GM19372 (cell line): ENCODE measurements around the gene RASGRP1.

ENCODE experiments used
- ATAC-seq: cut with Tn5 transposase; IDR thresholded peaks from one replicate; pipeline ENCODE4 v1.9.1; 2021; ENCODE audit warnings: mild to moderate bottlenecking, low read depth, moderate library complexity; ENCODE audit not compliant: unreplicated experiment

RASGRP1 gene

DNA sequence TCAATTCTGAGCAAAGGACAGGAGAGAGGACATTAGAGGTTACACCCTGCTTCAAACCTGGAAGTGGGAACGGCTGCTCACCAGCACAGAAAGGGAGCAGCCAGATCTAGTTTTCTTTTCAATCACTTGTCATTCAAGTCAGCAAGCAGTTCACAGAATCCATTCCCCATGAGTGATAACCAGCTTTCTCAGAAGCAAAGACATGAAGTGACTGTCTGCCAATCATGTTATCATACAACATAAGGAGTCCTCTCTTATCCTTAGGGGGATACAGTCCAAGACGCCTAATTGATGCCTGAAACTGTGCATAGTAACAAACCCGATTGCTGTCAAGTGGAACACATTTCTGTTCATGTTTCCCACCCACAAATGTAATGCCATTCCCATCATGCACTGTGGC is 56.0 kb downstream of the RASGRP1 start:
- no peak for ATAC-seq

DNA sequence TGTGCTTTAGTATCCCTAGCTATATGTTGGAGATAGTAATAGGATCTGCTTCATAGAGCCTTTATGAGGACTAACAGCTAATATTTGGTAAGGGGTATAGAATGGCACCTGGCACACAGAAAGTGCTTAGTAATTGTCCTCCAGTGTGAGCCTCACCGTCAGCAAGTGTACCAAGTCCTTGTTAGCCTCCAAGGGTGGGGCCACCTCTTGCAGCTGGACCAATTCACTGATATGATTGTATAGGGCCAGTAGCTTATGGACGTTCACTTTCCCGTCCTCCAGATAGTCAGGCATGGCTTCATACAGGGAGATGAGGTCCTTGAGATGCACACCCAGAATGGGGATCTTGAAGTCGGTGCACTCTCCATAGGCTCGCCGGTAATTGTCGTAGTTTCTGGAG is 57.0 kb downstream of the RASGRP1 start:
- no peak for ATAC-seq

DNA sequence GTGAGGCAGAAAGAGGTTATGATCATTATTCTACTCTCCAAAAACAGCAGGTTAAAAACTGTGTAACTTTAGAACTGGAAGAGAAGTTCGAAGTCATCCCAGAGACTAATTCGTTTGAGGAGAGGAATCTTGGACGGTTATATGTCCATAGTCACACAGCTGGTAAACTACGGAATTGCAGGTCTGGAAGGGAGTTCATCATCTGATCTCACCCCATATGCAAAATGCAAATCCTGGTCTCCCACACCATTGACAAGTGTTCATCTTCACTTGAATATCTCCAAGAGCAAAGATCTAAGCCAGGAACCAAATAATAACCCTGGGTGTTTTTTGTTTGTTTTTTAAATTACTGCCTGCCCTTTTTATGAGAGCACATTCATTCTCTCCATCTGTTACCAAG is 57.6 kb downstream of the RASGRP1 start:
- no peak for ATAC-seq

DNA sequence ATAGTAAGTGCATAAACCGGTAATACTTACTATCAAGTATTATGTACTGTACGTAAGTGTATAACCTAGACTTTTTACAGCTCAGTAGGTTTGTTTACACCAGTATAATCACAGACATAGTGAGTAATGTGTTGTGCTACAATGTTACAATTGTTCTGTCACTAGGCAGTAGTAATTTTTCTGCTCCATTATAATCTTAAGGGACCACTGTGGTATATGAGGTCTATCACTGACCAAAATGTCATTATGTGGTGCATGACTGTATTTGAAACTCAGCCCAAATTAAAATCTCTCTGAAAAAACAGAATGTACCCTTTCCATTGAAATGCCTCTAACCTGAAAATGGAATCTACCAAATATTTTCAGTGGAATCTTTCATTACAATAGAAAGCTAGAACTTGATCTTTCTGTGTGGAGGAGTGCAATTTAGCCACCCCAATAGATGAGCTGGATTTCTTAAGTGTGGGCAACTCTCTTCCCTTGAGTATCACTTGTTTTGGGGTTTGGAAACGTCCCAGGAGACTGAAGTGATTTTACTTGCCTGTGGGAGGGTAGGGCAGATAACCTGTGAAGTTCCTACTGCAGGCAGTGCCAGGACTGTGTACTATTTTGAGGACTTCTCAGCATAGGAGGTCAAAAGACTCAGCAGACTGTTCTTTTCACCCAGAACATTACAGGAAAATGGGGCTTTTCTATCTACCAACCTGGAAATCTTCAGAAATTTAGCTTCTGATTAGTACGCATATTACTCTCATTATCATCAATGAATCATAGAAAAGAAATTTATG is 59.7 kb downstream of the RASGRP1 start:
- no peak for ATAC-seq

DNA sequence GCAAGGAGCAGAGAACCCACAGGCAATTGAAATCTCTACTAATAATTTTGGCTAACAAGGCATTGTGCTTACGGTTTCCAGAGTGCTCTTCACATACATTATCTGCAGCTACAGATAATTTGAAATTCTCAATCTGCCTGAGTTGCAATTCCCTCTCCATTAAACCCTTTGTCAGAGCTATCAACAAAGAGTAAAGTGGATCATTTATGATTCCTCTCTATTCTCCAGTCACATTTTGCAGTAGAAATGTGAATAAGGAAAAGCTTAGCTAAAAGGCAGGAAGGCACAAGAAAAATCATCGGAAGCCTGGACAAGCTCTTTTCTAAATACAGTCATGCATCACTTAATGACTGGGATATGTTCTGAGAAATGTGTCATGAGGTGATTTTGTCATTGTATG is 61.1 kb downstream of the RASGRP1 start:
- ATAC-seq: no peak

DNA sequence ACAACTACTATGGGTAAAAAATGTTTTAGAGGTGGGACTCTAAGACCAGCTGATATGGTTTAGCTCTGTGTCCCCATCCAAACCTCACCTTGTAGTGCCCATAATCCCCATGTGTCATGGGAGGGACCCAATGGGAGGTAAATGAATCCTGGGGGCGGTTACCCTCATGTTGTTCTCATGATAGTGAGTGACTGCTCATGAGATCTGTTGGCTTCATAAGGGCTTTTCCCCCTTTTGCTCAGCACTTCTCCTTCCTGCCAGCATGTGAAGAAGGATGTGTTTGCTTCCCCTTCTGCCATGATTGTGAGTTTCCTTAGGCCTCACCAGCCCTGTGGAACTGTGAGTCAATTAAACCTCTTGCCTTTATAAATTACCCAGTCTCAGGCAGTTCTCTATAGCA is 65.0 kb downstream of the RASGRP1 start:
- no peak for ATAC-seq

DNA sequence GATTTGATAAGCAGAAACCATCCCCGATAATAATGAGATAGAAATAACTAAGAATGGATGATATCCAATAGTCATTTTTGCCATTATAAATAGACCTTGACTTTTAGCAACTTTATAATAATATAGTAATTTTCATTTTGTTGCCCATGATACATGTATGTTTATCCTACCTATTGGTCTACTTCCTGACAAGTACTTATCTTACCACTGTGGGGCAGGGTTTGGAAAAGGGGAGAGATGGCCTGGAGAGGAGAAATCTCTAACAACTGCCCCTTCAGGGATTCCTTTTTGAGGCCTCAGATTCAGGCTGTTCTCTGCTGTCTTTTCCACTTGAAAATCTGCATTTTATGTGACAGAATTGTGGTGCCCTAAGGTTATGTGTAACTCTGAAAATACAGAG is 68.5 kb downstream of the RASGRP1 start:
- ATAC-seq: no peak

DNA sequence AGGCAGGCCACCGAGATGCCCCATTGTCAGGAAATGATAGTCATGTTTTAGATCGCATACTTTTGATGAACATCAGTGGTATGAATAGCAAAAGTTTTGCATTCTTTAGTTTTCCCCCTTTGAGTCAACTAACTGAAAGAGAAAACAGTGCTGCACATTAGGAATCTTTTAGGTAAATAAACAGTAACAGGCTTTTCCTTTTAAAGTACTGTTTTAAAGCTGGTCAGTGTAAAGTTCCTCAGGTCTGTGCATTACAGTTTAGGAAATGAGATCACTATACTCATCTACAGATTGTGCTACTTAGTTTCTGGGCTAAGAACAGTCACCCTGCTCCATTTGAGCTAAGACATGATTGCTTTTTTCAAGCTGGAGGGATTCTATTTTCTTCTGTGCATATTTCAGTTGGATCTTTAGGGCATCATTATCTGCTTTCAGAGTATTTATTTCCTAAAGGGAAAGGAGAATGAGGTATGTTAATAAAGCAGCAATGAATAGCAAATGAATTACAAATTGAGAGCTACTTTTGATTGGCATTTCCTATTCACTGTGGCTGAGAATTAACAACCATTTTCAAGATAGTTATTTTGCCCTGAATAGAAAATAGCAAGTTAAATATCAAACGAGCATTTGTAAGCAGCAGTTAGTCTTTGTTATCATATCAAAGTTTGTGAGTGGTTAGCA is 74.2 kb downstream of the RASGRP1 start:
- no peak for ATAC-seq

DNA sequence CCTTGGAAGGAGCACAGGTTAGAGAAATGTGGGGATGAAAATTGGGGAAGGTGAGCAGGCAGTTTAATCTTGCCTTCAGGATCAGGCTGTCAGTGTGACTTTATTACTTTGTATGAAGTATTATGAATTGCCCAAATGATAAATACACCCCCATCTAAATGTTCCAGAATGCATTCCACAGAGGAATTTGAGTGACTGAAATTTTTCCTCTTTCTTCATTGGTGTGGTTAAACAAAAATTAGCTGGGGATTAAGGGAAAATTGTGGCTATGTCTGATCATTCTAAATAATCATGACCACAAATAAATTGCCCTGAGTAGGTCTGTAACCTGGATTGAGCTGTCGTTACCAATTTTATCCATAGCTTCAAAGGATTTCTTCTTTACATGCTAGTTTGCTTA is 77.2 kb downstream of the RASGRP1 start:
- no peak for ATAC-seq

DNA sequence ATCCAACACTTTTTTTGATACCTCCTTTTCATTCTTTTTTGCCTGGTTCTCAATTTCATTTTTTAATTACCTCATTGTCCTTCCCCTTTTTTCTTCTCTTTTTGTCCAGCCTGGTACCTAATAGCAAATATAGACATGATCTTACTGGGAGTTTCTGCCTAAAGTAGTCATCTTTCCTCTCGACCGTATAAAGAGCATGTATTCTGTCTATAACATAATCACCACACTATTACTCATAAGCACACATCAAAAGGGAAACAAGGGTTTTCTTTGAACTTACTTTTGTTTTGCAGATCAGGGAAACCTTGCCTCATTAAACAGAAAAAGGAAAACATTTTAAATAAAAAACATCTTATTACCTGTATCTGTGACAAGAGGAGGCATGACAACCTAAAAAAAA is 77.7 kb downstream of the RASGRP1 start:
- no peak for ATAC-seq

DNA sequence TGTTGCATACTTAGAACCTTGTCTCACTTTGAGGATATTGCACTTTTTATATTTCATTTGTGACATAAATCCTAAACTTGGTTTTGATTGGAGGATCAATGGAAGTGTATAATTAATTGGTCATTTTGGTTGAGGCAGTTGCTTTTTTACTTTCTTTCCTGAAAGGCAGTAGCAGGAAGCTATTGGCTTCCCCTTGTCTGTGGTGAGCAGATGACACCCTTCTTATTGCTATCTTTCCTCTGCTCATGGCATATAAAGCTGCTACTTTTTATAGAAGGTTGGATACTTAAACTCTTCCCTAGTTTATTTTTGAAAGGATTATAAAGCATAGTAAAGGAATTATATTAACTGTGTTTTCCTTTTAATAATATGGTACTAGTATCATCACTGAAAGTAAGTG is 82.0 kb downstream of the RASGRP1 start:
- no peak for ATAC-seq

DNA sequence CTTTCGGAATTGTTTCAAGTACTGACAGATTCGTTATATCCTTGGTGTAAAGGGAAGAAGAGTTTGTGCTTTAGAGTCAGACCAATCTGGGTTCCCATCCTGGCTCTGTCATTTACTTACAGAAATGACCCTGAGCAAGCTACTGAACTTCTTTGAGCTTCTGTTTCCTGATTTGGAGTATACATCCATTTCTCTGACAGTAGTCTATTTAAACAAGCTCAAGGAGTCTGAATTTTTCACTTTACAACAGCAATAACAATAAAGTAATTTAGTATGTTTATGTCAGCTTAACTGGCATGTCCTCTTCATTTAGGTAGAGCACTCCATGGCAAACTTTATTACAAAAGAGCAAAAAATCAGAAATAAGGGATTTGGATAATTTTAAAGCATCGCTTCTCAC is 82.9 kb downstream of the RASGRP1 start:
- no peak for ATAC-seq

DNA sequence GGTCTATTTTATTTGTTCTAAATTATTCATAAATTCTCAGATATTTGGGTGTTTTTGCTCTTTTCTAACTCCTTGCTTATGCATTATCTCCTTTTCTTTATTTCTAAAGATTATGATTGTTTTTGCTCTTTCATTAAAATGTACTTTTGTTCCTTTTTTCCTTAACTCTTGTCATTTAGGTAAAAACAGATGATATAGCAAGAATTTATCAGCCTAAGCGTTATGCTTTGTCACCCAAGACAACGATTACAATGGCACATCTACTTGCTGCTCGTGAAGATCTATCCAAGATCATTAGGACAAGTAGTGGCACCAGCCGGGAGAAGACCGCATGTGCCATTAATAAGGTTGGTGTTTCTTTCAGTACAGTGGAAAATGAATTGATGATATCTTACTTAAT is 83.5 kb downstream of the RASGRP1 start:
- no peak for ATAC-seq

DNA sequence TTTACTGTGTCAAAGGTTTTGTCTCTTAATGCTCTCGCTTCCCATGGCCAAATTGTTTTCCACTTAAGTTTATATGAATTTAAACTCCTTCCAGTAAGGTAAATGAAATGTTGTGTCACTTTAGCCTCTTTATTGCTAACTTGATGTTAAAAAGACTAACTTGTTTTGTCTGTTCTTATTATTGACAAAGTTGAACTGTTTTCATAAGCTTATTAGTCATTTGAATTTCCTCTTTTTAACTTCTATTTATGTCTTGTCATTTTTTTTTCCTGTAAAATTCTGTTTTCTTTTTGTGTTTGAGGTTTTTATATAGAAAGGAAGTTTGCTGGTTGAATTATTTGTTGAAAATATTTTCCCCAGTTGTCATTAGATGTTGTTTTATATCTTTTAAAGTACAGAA is 84.9 kb downstream of the RASGRP1 start:
- ATAC-seq: no peak

DNA sequence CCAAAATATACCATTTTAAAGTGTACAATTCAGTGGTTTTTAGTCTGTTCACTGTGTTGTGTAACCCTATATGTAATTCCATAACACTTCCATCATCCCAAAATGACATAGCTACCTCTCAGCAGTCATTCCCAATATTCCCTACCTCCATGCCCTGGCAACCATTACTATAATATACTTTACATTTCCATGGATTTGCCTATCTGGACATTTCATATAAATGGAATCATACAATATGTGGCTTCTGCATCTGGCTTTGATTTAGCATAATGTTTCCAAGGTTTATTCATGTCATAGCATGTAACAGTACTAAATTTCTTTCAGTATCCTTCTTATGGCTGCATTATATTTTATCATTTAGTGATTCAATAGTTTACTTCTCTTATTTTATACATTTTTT is 85.3 kb downstream of the RASGRP1 start:
- ATAC-seq: no peak

DNA sequence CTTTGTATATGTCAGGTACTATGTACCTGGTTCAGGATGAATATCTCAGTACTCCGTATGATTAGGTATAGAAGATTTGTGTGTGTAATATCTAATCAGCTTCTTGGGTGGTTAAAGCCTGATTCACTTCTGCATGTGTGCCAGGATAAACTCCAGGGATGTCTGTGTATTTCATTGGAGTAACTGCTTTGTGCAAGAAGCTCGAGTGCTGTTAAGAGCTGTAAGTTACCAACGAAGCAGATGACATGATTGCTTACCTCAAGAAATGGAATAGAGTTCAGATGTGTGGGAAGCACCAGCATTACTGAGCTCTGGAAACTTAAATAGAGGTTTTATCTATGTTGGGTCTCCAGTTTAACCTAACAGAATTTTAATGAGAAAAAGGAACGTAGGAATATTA is 87.0 kb downstream of the RASGRP1 start:
- no peak for ATAC-seq

DNA sequence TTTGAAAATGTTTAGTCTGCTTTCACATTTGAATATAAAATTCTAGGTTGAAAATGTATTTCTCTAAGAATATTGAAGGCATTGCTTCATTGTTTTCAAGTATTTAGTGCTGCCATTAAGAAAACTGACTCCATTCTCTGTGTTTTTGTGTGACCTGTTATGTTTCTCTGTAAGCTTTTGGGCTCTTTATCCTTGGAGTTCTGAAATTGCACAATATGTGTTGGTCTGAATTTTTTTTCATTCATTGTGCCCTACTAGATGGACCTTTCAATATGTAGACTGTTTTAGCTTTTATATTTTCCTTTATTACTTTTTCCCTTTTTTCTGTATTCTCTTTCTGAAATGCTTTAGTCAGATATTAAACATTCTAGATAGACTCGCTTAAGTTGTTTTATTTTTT is 88.5 kb downstream of the RASGRP1 start:
- ATAC-seq: no peak

DNA sequence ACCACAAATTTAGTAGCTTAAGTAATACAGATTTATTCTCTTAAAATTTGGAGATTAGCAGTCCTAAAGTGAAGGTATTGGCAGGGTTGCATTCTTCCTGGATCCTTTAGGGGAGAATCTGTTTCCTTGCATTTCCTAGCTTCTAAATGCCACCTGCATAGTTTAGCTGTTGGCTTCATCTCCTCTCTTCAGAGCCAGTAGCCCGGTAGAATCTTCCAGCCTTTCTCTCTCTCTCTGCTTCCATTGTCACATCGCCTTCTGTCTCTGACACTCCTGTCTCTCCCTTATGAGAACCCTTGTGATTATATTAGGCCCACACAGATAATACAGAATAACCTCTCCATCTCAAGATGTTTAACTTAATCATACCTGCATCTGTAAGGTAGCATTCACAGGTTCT is 89.3 kb downstream of the RASGRP1 start:
- ATAC-seq: no peak

DNA sequence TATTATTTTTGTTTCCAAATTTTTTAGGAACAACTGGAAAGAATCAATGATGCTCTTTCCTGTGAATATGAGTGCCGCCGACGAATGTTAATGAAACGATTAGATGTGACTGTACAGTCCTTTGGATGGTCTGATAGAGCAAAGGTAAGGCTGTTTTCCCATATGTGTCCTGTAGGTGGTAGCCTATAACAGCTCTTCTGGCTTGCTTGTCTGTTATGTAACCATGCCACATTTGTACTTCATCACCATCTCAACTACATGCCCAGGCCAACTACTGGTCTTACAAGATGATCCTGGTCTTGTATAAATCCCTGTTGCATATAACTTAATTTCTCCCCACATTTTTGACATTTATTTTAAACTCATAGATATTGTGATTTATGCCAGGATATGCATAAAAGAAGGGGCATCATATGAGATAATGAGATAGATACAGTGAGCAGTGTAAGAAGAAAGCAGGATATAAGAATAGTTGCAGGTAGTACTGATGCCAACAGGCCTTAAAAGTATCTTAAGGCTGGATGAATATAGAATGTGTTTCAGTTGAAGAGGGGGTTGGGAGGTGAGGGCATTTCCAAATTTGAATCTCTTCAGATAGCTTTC is 90.4 kb downstream of the RASGRP1 start:
- peak; percentile 98 for ATAC-seq

DNA sequence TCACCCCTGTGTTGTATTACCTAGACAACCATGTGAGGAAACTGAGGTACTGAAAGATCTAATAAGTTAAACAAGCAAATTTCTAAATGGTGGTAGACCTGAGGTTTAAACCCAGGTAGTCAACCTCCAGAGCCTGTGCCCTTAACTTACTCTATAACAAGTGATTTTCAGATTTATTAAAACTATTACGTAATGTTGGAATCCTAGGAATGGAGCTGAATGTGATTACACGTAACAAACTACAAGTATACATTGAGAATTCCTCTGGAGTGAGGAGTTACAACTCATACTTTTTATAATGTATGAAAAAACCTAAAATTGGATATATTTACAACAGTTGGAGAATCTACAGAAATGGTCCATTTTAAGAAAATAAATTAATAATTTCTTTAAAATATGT is 92.6 kb downstream of the RASGRP1 start:
- no peak for ATAC-seq

DNA sequence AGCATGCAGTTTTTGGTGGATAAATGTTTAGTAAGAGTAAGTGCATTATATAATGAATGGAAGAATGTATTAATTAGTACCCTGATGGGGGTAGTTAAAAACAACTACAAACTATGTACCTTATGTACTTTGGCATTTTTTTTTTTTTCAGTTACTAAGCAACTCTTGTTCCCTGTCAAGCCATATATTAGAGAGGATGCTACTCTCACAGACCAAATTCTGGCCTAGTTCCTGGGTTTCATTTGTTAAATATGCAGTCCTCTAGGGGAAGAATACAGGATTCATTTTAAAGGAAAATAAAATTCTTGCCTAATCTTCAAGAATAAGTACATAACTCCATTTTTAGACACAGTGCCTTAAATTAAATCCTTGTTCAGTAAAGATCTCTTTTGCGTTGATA is 93.8 kb downstream of the RASGRP1 start:
- ATAC-seq: no peak

DNA sequence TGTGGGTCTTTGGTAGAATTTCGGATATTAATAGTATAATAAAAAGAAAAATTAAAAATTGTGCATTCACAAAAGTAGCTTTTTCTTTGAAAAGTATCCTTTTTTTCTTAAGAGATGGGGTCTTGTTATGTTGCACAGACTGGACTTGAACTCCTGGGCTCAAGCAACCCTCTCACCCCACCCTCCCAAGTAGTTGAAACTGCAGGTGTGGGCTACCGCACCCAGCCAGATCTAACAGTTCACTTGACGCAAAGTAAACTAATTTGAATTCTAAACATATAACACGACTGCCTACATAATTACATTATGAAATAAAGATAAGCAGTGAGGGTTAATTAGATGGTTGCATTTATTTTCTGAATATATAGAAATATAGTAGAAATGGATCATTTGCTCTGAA is 99.9 kb downstream of the RASGRP1 start:
- no peak for ATAC-seq
